Stomach (tissue), 9 donors: ENCODE results near the gene TRIO. TPM values are rescaled to one million over a fixed set of nuclear protein-coding genes. Genes with fewer than 3 reads are reported as not detected.

Source experiments
- DNase-seq, 2 donors: peaks; one replicate each; pipeline versions ENCODE4 v3.0.0 to v3.0.0-alpha.2; 2013 to 2019
- H3K27ac ChIP-seq, 5 donors: fragments of 200-600 bp in 4 of 5; sonication (generic) in 4 of 5; one replicate each; pipeline ENCODE4 v1.5.1; 2013 to 2019; ENCODE audit warnings: mild to moderate bottlenecking in 1 of 5, moderate library complexity in 1 of 5
- H3K27me3 ChIP-seq, 3 donors: fragments of 200-600 bp; sonication (generic); one replicate each; pipeline ENCODE4 v1.5.1; 2017 to 2019; ENCODE audit warnings: mixed run types in 1 of 3
- H3K36me3 ChIP-seq, 4 donors: fragments of 200-600 bp; sonication (generic); 1 replicate in 3 of 4; 2 replicates in 1 of 4; pipeline ENCODE4 v1.5.1; 2016 to 2019
- H3K4me1 ChIP-seq, 4 donors: fragments of 200-600 bp; sonication (generic); one replicate each; pipeline ENCODE4 v1.5.1; 2016 to 2019
- H3K4me3 ChIP-seq, 4 donors: fragments of 200-600 bp; sonication (generic) in 3 of 4; one replicate each; pipeline ENCODE4 v1.5.1; 2016 to 2019; ENCODE audit warnings: mild to moderate bottlenecking in 1 of 4
- H3K9me3 ChIP-seq, 4 donors: fragments of 200-600 bp; sonication (generic); one replicate each; pipeline ENCODE4 v1.5.1; 2016 to 2019
- EP300 ChIP-seq: sonication (generic); formaldehyde crosslinking; IDR thresholded peaks from one replicate; pipeline ENCODE4 v1.6.1; 2017; ENCODE audit warnings: antibody characterized with exemption
- POLR2A ChIP-seq, 4 donors: fragments of 450-650 bp; IDR thresholded peaks; one replicate each; pipeline ENCODE4 v1.6.1; 2016; ENCODE audit warnings: antibody characterized with exemption in 4 of 4, control low read depth in 2 of 4, mild to moderate bottlenecking in 1 of 4, moderate library complexity in 1 of 4
- POLR2AphosphoS5 ChIP-seq, 3 donors: sonication (generic); formaldehyde crosslinking; IDR thresholded peaks; one replicate each; pipeline ENCODE4 v1.6.1; 2016; ENCODE audit warnings: antibody characterized with exemption in 3 of 3
- WGBS, 5 donors: extraction: QIAGEN DNeasy Blood & Tissue Kit in 3 of 5; methylation state at CpG; one replicate each; pipeline versions ENCODE4 v1.1.5 to v1.1.7; 2013 to 2018; 5-methylcytosine and 5-hydroxymethylcytosine counted together
- intact Hi-C: fragments of 100-400 bp; cut with DNase I; formaldehyde crosslinking; loops from one replicate; pipeline ENCODE4 v1.15.1; 2023; ENCODE audit warnings: low total_unique reads
- polyA plus RNA-seq, 3 donors: library from polyadenylated mRNA; stranded (reverse); fragments of 200-250 nt; gene quantifications; one replicate each; pipeline ENCODE4 v1.2.3, GENCODE V29; 2013
- total RNA-seq, 5 donors: library from RNA; depleted of rRNA; stranded (reverse); fragments of >200 nt; gene quantifications; one replicate each; pipeline versions ENCODE4 v1.1.0 to v1.2.3, GENCODE V29; 2014 to 2016
- TF ChIP-seq, protein P1 (sequence below), 7 experiments: fragments of 450-650 bp in 4 of 7; fragments of 200-600 bp in 3 of 7; sonication (generic) in 3 of 7; IDR thresholded peaks; one replicate each; pipeline ENCODE4 v1.5.1; 2016 to 2019; ENCODE audit warnings: antibody characterized with exemption in 7 of 7, control low read depth in 2 of 7, mild to moderate bottlenecking in 1 of 7
- donor health status: healthy with polysubstance abuse.
- donor health status: Bipolar disorder and iron deficiency.
- donor health status: healthy.

Gene TRIO
- total and polyA plus RNA-seq, 8 donors: 9.9 to 558 (median 127) TPM

DNA sequence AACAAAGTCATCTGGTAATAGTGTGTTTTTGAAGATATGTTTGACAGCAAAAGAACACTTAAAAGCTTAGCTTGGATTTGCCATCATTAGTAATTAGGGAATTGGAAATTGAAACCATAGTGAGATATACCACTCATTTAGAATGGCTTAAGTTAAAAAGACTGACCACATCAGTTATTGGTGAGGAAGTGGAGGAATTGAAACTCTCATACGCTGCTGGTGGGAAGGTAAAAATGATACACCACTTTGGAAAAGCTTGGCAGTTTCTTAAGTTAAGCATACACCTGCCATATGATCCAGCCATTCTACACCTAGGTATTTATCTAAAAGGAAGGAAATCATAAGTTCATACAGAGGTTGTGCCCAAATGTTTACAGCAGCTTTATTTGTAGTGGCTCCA is 213.2 kb downstream of the TRIO start:
- intact Hi-C loops: loop anchor here (10.0 kb wide), 1 partner anchor 372 kb away; no protein-coding TSS in a partner anchor
- H3K27ac ChIP-seq: no peak overlapping the region
- no peaks in the 10 kb centered on the region for H3K27me3 ChIP-seq
- no peaks in the 10 kb centered on the region for H3K9me3 ChIP-seq
- H3K4me1 ChIP-seq: peaks cover 0 to 30% (median 15%) of the 10 kb centered on the region in 4 donors
- peaks cover 21 to 51% (median 39%) of the 10 kb centered on the region in 4 donors for H3K36me3 ChIP-seq
- WGBS, 5 donors: 73 to 86% (median 77%) methylated on average over 1 of the region's 1 CpG
- TF ChIP-seq EP300 (no peak), POLR2A (IDR thresholded peaks at IDR 0.05) (no peak), POLR2AphosphoS5 (IDR thresholded peaks at IDR 0.05) (no peak)
- TF ChIP-seq, protein P1, sequence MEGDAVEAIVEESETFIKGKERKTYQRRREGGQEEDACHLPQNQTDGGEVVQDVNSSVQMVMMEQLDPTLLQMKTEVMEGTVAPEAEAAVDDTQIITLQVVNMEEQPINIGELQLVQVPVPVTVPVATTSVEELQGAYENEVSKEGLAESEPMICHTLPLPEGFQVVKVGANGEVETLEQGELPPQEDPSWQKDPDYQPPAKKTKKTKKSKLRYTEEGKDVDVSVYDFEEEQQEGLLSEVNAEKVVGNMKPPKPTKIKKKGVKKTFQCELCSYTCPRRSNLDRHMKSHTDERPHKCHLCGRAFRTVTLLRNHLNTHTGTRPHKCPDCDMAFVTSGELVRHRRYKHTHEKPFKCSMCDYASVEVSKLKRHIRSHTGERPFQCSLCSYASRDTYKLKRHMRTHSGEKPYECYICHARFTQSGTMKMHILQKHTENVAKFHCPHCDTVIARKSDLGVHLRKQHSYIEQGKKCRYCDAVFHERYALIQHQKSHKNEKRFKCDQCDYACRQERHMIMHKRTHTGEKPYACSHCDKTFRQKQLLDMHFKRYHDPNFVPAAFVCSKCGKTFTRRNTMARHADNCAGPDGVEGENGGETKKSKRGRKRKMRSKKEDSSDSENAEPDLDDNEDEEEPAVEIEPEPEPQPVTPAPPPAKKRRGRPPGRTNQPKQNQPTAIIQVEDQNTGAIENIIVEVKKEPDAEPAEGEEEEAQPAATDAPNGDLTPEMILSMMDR (IDR thresholded peaks at IDR 0.05): no peak
- H3K4me3 ChIP-seq: no peak overlapping the region
- no peak for DNase-seq

DNA sequence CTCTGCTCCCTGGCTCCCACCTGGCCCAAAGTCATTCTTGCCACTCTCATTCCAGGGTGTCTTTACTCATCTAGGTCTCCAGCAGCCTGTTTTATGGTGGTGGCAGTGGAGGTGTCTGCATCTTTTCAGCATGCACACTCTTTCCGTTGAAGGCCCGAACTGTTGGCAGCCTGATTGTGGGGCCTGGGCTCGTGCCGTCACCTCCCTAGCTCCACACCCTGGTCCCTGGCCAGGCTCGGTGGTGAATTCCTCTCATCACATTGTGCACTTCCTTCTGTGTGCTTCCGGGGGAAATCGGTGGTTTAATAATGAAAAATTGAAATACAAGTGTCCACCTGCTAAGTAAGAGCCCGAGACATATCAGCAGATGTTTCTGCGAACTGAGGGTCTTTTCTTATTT is 214.3 kb downstream of the TRIO start:
- no peak for TF ChIP-seq POLR2A (IDR thresholded peaks at IDR 0.05)
- TF ChIP-seq POLR2AphosphoS5 (IDR thresholded peaks at IDR 0.05): no peak
- TF ChIP-seq EP300: no peak
- TF ChIP-seq, protein P1 (IDR thresholded peaks at IDR 0.05): no peak
- peaks cover 0 to 20% (median 9%) of the 10 kb centered on the region in 4 donors for H3K4me1 ChIP-seq
- no peak for DNase-seq
- no peak overlapping the region for H3K4me3 ChIP-seq
- H3K9me3 ChIP-seq: no peaks in the 10 kb centered on the region
- H3K27me3 ChIP-seq: no peaks in the 10 kb centered on the region
- intact Hi-C loops: loop anchor here (10.0 kb wide), 1 partner anchor 373 kb away; no protein-coding TSS in a partner anchor
- H3K36me3 ChIP-seq: peaks cover 28 to 57% (median 49%) of the 10 kb centered on the region in 4 donors
- H3K27ac ChIP-seq: no peak overlapping the region
- WGBS, 5 donors: 58 to 72% (median 65%) methylated on average over 9 of the region's 9 CpGs

DNA sequence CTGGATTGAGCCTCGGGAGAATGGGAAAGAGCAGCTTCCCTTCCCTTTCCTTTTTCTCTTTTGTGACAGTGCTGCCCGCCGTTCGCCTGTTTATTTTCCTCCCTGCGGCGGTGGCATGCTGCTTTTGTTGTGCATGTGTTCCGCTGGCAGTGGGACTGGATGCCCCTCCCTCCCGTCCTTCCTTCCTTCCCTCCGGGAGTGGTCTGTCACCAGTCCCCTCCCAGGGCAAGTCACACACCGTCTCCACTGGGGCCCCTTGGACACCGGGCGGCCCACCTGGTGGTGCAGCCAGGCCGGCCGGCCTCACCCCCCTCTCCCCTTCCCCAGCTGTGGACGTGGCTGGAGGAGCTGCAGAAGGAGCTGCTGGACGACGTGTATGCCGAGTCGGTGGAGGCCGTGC is 214.7 kb downstream of the TRIO start:
- Histone ChIP-seq H3K9me3 (no peaks in the 10 kb centered on the region), H3K4me3 (no peak overlapping the region), H3K27me3 (no peaks in the 10 kb centered on the region), H3K36me3 (peaks cover 28 to 61% (median 52%) of the 10 kb centered on the region in 4 donors), H3K4me1 (peaks cover 0 to 19% (median 9%) of the 10 kb centered on the region in 4 donors), H3K27ac (no peak overlapping the region)
- 65 to 78% (median 78%) methylated on average over 14 to 20 of the region's 20 CpGs for WGBS, 5 donors
- intact Hi-C loops: loop anchor here (10.0 kb wide), 1 partner anchor 373 kb away; no protein-coding TSS in a partner anchor
- no peak for DNase-seq
- TF ChIP-seq POLR2AphosphoS5 (IDR thresholded peaks at IDR 0.05): no peak
- no peak for TF ChIP-seq EP300
- TF ChIP-seq POLR2A (IDR thresholded peaks at IDR 0.05): no peak
- TF ChIP-seq, protein P1 (IDR thresholded peaks at IDR 0.05): no peak

DNA sequence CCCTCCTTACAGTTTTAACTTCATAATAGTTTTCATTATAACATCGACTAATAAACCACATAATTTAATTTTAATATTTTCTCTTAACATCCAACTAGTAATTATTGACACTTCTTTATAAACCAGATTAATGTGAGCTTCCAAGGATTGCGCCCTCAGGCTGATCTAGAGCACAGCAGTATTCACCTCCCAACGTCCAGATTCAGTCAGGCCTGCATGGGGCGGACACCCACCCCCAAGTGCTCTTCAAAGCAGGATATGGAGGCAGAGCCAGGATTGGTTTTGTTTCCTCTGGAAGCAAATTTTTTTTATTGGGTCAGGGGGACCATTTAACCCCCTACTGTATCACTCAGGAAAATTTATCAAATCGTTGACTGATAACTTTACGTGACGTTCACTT is 215.4 kb downstream of the TRIO start:
- H3K4me1 ChIP-seq: peaks cover 0 to 19% (median 9%) of the 10 kb centered on the region in 4 donors
- no peak overlapping the region for H3K27ac ChIP-seq
- H3K4me3 ChIP-seq: no peak overlapping the region
- no peak for DNase-seq
- no peaks in the 10 kb centered on the region for H3K27me3 ChIP-seq
- intact Hi-C loops: loop anchor here (10.0 kb wide), 1 partner anchor 374 kb away; no protein-coding TSS in a partner anchor
- TF ChIP-seq POLR2A (IDR thresholded peaks at IDR 0.05) (no peak), EP300 (no peak), POLR2AphosphoS5 (IDR thresholded peaks at IDR 0.05) (no peak)
- TF ChIP-seq, protein P1 (IDR thresholded peaks at IDR 0.05): no peak
- H3K9me3 ChIP-seq: no peaks in the 10 kb centered on the region
- H3K36me3 ChIP-seq: peaks cover 28 to 68% (median 58%) of the 10 kb centered on the region in 4 donors
- WGBS, 5 donors: 85 to 89% (median 86%) methylated on average over 7 of the region's 7 CpGs
